AG09319 (cell line): ENCODE data around the gene BAZ2B.
"Not testable (repeated sequence)": the region's sequence is repeated elsewhere in the genome, so short reads cannot be mapped to it uniquely, and the experiment has no call there.

ENCODE experiments used
- DNase-seq: peaks from one replicate; pipeline ENCODE4 v3.0.0-alpha.2; 2010; ENCODE audit warnings: low read depth; ENCODE audit errors: extremely low read depth
- TF ChIP-seq, protein P1 (sequence below): IDR thresholded peaks from 2 replicates; pipeline ENCODE4 v1.5.1; 2011; ENCODE audit warnings: low read depth, mild to moderate bottlenecking, inconsistent platforms, low read length, moderate library complexity

BAZ2B gene

DNA sequence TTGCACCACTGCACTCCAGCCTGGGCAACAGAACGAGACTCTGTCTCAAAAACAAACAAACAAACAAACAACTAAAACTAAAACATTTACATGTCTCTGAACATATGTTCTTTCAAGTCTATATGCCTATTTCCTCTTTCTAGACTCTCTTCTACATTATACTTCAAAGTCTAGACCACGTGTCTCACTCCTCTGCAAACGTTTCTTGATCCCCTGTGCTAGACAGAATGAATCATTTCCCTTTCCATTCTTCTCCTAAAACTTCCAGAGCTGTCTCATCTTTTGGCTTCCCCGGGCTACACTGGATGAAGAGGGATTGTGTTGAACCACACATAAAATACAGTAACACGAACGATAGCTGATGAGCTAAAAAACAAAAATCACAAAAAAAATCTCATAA lies 67.1 kb downstream of the BAZ2B start:
- TF ChIP-seq, protein P1, sequence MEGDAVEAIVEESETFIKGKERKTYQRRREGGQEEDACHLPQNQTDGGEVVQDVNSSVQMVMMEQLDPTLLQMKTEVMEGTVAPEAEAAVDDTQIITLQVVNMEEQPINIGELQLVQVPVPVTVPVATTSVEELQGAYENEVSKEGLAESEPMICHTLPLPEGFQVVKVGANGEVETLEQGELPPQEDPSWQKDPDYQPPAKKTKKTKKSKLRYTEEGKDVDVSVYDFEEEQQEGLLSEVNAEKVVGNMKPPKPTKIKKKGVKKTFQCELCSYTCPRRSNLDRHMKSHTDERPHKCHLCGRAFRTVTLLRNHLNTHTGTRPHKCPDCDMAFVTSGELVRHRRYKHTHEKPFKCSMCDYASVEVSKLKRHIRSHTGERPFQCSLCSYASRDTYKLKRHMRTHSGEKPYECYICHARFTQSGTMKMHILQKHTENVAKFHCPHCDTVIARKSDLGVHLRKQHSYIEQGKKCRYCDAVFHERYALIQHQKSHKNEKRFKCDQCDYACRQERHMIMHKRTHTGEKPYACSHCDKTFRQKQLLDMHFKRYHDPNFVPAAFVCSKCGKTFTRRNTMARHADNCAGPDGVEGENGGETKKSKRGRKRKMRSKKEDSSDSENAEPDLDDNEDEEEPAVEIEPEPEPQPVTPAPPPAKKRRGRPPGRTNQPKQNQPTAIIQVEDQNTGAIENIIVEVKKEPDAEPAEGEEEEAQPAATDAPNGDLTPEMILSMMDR: no peak
- DNase-seq: no peak

DNA sequence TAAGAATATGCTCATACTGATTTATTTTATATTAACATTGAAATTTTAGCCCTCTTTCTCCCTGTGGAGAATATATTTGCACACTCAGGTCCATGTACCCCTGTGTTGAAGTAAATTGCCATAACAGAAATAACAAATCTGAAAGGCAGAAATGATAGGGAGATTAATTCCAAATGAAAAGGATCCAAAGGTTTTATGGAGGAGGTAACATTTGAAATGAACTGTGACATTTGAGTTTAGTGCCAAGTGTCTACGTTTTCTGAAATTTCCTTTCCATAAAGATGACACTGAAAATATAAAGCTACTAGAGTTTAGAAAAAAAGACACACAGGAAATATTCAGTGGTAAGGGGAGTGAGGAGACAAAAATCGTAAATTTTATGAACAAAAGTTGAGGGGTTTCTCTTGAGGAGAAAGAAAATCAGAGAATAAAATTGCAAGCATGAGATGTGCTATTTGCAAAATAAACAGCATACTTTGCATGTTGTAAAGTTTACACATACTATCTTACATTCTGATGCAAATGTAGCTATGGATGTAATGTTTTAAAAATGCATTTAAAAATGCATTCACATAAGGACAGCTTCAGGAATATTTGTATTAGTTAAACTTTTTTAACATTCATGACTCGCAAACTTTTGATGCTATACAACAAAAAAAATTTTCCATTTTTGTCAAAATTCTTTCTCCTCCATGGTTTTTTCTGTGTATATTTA lies 69.5 kb downstream of the BAZ2B start:
- no peak for DNase-seq
- TF ChIP-seq, protein P1: no peak

DNA sequence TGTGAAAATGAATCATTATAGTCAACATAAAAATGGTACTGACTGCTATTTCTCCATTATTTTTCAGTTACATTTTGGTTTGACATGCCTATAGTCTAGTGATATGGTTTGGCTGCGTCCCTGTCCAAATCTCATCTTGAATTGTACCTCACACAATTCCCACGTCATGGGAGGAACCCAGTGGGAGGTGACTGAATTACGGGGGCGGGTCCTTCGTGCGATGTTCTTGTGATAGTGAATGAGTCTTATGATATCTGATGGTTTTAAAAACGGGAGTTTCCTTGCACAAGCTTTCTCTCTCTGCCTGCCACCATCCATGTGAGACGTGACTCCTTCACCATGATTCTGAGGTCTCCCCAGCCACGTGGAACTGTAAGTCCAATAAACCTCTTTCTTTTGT lies 70.3 kb downstream of the BAZ2B start:
- DNase-seq: no peak
- TF ChIP-seq, protein P1: no peak

DNA sequence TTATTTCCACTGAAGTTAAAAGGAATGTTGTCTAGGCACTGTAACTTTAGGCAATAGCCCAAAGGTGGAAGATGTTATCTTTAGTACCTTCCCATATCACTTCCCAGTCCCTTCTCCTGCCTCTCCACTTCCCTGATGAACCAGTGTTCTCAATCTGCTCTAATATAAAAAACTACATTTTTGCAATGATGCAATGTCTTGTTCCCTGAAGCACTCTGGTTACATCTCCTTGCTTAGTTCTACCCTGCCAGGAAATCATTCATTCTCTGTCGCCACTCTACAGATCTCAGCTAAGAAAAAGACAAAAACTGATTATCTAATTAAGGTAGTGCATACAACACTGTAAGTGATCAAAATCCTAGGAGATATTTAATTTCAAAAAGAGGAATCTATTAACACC lies 71.3 kb downstream of the BAZ2B start:
- DNase-seq: no peak

DNA sequence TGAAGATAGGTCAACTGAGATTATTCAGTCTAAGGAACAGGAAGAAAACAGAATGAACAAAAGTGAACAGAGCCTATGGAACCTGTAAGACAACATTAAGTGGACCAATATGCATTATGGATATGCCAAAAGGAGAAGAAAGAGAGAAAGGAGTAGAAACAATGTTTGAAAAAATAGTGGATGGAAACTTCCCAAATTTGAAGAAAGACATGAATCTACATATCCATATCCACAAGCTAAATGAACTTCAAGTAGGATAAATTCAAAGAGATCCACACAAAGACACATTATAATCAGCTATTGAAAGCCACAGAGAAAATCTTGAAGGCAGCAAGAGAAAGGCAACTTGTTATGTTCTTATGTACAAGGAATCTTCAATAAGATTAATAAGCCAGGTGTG lies 74.2 kb downstream of the BAZ2B start:
- TF ChIP-seq, protein P1: no peak
- no peak for DNase-seq

More for the DNA sequence above, 71.3 kb downstream of the BAZ2B start:
- TF ChIP-seq, protein P1: no peak

DNA sequence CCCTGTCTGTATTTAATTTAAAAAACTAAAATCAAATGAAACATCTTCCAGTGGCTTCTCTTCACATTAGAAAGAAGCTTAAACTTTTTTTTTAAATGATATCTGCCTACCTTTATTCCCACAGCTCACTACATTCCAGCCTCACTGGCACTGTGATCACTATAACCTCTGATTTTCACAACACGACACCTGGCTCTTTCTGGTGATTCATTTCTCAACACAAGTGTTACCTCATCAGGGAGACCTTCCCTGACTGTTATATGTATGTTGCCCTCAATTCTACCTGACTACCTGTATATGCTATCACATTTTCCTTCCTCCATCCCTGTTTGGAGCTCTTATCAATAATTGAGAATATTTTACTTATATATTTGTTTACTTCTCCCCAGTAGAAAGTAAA lies 76.6 kb downstream of the BAZ2B start:
- DNase-seq: no peak
- TF ChIP-seq, protein P1: no peak

DNA sequence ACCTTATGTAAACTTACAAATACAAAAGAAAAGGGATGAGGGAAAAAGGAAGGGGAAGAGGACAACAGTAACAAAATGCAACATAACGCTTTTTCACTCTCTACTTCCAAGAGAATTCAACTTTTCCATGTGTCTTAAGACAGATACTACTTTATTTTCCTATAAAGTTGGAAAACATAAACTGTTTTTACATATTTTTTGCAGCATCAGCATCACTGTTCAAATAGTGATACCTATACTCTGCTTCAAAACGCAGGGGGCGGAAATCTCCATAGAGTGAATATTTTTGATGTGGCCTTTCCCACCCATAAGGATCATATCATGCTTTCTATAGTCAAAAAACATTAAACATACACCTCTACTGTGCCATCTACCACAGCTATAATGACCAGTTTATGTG lies 77.5 kb downstream of the BAZ2B start:
- TF ChIP-seq, protein P1: no peak
- no peak for DNase-seq

DNA sequence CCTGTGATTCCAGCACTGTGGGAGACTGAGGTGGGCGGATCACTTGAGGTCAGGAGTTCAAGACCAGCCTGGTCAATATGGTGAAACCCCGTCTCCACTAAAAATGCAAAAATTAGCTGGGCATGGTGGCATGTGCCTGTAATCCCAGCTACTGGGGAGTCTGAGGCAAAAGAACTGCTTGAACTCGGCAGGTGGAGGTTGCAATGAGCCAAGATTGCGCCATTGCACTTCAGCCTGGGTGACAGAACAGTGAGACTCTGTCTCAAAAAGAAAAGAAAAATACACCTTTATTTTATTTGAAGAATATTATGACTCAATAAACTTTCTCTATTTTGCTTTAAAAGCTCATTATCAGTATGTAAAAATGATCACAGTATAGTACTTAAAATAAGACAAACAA lies 81.1 kb downstream of the BAZ2B start:
- not testable (repeated sequence) for DNase-seq
